DND-41 (cell line): ENCODE results near the gene DAPP1.

Experiments
- CTCF ChIP-seq: IDR thresholded peaks from 2 replicates; pipeline ENCODE4 v1.5.1; 2012; ENCODE audit warnings: borderline replicate concordance, low read length, moderate library complexity, mild to moderate bottlenecking; ENCODE audit not compliant: poor library complexity, severe bottlenecking; ENCODE audit errors: extremely low read depth
- EZH2 ChIP-seq: IDR thresholded peaks from 3 replicates; pipeline ENCODE4 v1.6.1; 2012; ENCODE audit warnings: borderline replicate concordance, low read depth, mild to moderate bottlenecking, moderate library complexity, low read length, inconsistent platforms; ENCODE audit not compliant: severe bottlenecking

GRCh38 chr4:99838927-99839326 is 22.3 kb downstream of the DAPP1 start:
- TF ChIP-seq CTCF (no peak), EZH2 (no peak)
